ENCODE data around the gene NTHL1. TPM values are rescaled to one million over a fixed set of nuclear protein-coding genes. Genes with fewer than 3 reads are reported as not detected.

NTHL1 gene
- total RNA-seq, 1 experiment from 2014 or later = 39.8 TPM

- intact Hi-C loops (cut with micrococcal nuclease; ENCODE audit: unreplicated experiment) (no loop called here), in situ Hi-C loops (cut with HindIII; ENCODE audit: low pct_unique_long_range_greater_than_20kb, low sequenced_read_pairs) (no loop called here)
- ATAC-seq = no peak
- H3K36me3 ChIP-seq (ENCODE audit: control insufficient read depth, insufficient read depth, low read length) = no peaks in the 10 kb centered on the region; the same call in 1 of the 2 replicates
- TF ChIP-seq, protein P1, sequence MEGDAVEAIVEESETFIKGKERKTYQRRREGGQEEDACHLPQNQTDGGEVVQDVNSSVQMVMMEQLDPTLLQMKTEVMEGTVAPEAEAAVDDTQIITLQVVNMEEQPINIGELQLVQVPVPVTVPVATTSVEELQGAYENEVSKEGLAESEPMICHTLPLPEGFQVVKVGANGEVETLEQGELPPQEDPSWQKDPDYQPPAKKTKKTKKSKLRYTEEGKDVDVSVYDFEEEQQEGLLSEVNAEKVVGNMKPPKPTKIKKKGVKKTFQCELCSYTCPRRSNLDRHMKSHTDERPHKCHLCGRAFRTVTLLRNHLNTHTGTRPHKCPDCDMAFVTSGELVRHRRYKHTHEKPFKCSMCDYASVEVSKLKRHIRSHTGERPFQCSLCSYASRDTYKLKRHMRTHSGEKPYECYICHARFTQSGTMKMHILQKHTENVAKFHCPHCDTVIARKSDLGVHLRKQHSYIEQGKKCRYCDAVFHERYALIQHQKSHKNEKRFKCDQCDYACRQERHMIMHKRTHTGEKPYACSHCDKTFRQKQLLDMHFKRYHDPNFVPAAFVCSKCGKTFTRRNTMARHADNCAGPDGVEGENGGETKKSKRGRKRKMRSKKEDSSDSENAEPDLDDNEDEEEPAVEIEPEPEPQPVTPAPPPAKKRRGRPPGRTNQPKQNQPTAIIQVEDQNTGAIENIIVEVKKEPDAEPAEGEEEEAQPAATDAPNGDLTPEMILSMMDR (IDR thresholded peaks at IDR 0.05) = no peak
- TF ChIP-seq SIN3A (IDR thresholded peaks at IDR 0.05; ENCODE audit: borderline replicate concordance, insufficient read depth, low read depth, low read length) = no peak
- TF ChIP-seq POLR2AphosphoS5 (IDR thresholded peaks at IDR 0.05; ENCODE audit: low read depth, low read length) = no peak
- TF ChIP-seq, protein P2, sequence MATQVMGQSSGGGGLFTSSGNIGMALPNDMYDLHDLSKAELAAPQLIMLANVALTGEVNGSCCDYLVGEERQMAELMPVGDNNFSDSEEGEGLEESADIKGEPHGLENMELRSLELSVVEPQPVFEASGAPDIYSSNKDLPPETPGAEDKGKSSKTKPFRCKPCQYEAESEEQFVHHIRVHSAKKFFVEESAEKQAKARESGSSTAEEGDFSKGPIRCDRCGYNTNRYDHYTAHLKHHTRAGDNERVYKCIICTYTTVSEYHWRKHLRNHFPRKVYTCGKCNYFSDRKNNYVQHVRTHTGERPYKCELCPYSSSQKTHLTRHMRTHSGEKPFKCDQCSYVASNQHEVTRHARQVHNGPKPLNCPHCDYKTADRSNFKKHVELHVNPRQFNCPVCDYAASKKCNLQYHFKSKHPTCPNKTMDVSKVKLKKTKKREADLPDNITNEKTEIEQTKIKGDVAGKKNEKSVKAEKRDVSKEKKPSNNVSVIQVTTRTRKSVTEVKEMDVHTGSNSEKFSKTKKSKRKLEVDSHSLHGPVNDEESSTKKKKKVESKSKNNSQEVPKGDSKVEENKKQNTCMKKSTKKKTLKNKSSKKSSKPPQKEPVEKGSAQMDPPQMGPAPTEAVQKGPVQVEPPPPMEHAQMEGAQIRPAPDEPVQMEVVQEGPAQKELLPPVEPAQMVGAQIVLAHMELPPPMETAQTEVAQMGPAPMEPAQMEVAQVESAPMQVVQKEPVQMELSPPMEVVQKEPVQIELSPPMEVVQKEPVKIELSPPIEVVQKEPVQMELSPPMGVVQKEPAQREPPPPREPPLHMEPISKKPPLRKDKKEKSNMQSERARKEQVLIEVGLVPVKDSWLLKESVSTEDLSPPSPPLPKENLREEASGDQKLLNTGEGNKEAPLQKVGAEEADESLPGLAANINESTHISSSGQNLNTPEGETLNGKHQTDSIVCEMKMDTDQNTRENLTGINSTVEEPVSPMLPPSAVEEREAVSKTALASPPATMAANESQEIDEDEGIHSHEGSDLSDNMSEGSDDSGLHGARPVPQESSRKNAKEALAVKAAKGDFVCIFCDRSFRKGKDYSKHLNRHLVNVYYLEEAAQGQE (IDR thresholded peaks at IDR 0.05; ENCODE audit: insufficient read depth in 1 of 2, low read depth in 2 of 2, low read length in 1 of 2) = no peak
- TF ChIP-seq TCF7L2 (IDR thresholded peaks at IDR 0.05; ENCODE audit: low read depth, low read length) = no peak
- no peaks in the 10 kb centered on the region for H3K4me1 ChIP-seq (ENCODE audit: control insufficient read depth, insufficient read depth, low read length)
- no peak for DNase-seq (ENCODE audit: low read depth, low spot score)
- no peak overlapping the region for H3K27ac ChIP-seq (ENCODE audit: low read length)
- H3K27me3 ChIP-seq (ENCODE audit: control insufficient read depth, insufficient read depth, low read length) = no peaks in the 10 kb centered on the region
- no peak overlapping the region for H3K4me3 ChIP-seq (ENCODE audit: low read depth in 2 of 2, low read length in 2 of 2)
- ChIA-PET CTCF (interaction anchor here (0.6 kb wide), 1 partner anchor 11 kb away, joined by 4 read pairs; no protein-coding TSS in a partner anchor), POLR2A (no interaction called here)
- no peaks in the 10 kb centered on the region for H3K9me3 ChIP-seq (ENCODE audit: control insufficient read depth, insufficient read depth, low read depth, low read length)
- no TSS peak for BruUV-seq (replicated peaks)
Measured at GRCh38 chr16:2063861-2064260, 16.2 kb upstream of the NTHL1 start.

DNA sequence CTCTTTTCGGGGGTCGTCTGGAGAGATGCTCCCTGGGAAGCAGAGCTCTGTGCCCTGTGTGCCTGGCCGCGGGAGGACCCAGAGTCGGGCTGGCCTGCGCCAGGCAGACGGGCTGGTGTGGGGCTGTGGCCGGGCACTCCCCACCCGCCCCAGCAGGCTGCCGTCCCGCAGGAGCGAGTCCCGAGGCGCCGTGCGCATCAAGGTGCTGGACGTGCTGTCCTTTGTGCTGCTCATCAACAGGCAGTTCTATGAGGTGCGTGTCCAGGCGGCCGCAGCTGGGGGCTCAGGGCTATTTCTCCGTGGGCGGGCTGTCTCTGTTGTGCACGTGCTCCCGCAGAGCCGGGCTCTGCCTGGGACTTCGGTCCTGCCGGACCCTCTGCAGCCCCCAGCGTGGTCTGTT is 15.2 kb upstream of the NTHL1 start:
- TF ChIP-seq TCF7L2 (IDR thresholded peaks at IDR 0.05; ENCODE audit: low read depth, low read length) (no peak), SIN3A (IDR thresholded peaks at IDR 0.05; ENCODE audit: borderline replicate concordance, insufficient read depth, low read depth, low read length) (no peak), POLR2AphosphoS5 (IDR thresholded peaks at IDR 0.05; ENCODE audit: low read depth, low read length) (no peak)
- TF ChIP-seq, protein P1 (IDR thresholded peaks at IDR 0.05) = no peak
- TF ChIP-seq, protein P2 (IDR thresholded peaks at IDR 0.05; ENCODE audit: insufficient read depth in 1 of 2, low read depth in 2 of 2, low read length in 1 of 2) = no peak
- BruUV-seq (replicated peaks) = no TSS peak
- CTCF ChIA-PET = no interaction called here

More for the DNA sequence above, 15.2 kb upstream of the NTHL1 start:
- no peak overlapping the region for H3K27ac ChIP-seq (ENCODE audit: low read length)
- no peaks in the 10 kb centered on the region for H3K9me3 ChIP-seq (ENCODE audit: control insufficient read depth, insufficient read depth, low read depth, low read length)
- in situ Hi-C loops (cut with HindIII; ENCODE audit: low pct_unique_long_range_greater_than_20kb, low sequenced_read_pairs) = no loop called here
- no peaks in the 10 kb centered on the region for H3K27me3 ChIP-seq (ENCODE audit: control insufficient read depth, insufficient read depth, low read length)
- H3K36me3 ChIP-seq (ENCODE audit: control insufficient read depth, insufficient read depth, low read length) = no peaks in the 10 kb centered on the region; the same call in 1 of the 2 replicates
- intact Hi-C loops (cut with micrococcal nuclease; ENCODE audit: unreplicated experiment) = no loop called here
- POLR2A ChIA-PET = no interaction called here
- ATAC-seq (no peak), DNase-seq (ENCODE audit: low read depth, low spot score) (no peak)
- no peaks in the 10 kb centered on the region for H3K4me1 ChIP-seq (ENCODE audit: control insufficient read depth, insufficient read depth, low read length)
- no peak overlapping the region for H3K4me3 ChIP-seq (ENCODE audit: low read depth in 2 of 2, low read length in 2 of 2)
